Breast epithelium (tissue), 4 donors: ENCODE data around the gene SIN3B. TPM values are rescaled to one million over a fixed set of nuclear protein-coding genes. Genes with fewer than 3 reads are reported as not detected.

ENCODE experiments used
- DNase-seq, 2 donors: peaks; one replicate each; pipeline ENCODE4 v3.0.0-alpha.2; 2019; ENCODE audit warnings: low spot score in 2 of 2
- H3K27ac ChIP-seq, 2 donors: fragments of 200-600 bp; sonication (generic) in 1 of 2; one replicate each; pipeline ENCODE4 v1.5.1; 2016 to 2019; ENCODE audit warnings: mild to moderate bottlenecking in 1 of 2
- H3K27me3 ChIP-seq, 2 donors: fragments of 200-600 bp; sonication (generic) in 1 of 2; one replicate each; pipeline versions ENCODE4 v1.5.1 to v1.6.0; 2017 to 2019; ENCODE audit warnings: control low read depth in 1 of 2, mild to moderate bottlenecking in 1 of 2
- H3K36me3 ChIP-seq: fragments of 200-600 bp; one replicate; pipeline ENCODE4 v1.5.1; 2019
- H3K4me1 ChIP-seq, 2 donors: fragments of 200-600 bp; sonication (generic); one replicate each; pipeline ENCODE4 v1.5.1; 2016 to 2019; ENCODE audit warnings: control low read depth in 1 of 2
- H3K4me3 ChIP-seq, 3 donors: fragments of 200-600 bp; sonication (generic); 1 replicate in 2 of 3; 2 replicates in 1 of 3; pipeline ENCODE4 v1.5.1; 2016 to 2019; ENCODE audit warnings: mild to moderate bottlenecking in 3 of 3, moderate library complexity in 2 of 3
- H3K9me3 ChIP-seq, 2 donors: fragments of 200-600 bp; sonication (generic) in 1 of 2; one replicate each; pipeline ENCODE4 v1.5.1; 2016 to 2019; ENCODE audit warnings: control low read depth in 1 of 2
- CTCF ChIP-seq, 3 donors: fragments of 450-650 bp; IDR thresholded peaks; one replicate each; pipeline ENCODE4 v1.5.1; 2016 to 2017; ENCODE audit warnings: antibody characterized with exemption in 3 of 3, mild to moderate bottlenecking in 3 of 3, moderate library complexity in 3 of 3
- POLR2A ChIP-seq: fragments of 450-650 bp; IDR thresholded peaks from one replicate; pipeline ENCODE4 v1.6.1; 2016; ENCODE audit warnings: antibody characterized with exemption, mild to moderate bottlenecking, moderate library complexity
- POLR2AphosphoS5 ChIP-seq, 3 donors: sonication (generic); formaldehyde crosslinking; IDR thresholded peaks; one replicate each; pipeline ENCODE4 v1.6.1; 2017; ENCODE audit warnings: antibody characterized with exemption in 3 of 3
- intact Hi-C: fragments of 100-400 bp; cut with DNase I; formaldehyde crosslinking; loops from one replicate; pipeline ENCODE4 v1.15.1; 2023; ENCODE audit warnings: low total_unique reads
- total RNA-seq, 3 donors: library from RNA; depleted of rRNA; stranded (reverse); fragments of >200 nt; gene quantifications; one replicate each; pipeline ENCODE4 v1.1.0, GENCODE V29; 2016

Gene SIN3B
- total RNA-seq, 3 donors from 2014 or later, result 43.2 to 88.5 (median 48.1) TPM

GRCh38 chr19:16807549-16808284, 21.5 kb upstream of the SIN3B start:
- no peaks in the 10 kb centered on the region for H3K36me3 ChIP-seq
- no peaks in the 10 kb centered on the region for H3K4me1 ChIP-seq
- H3K4me3 ChIP-seq, result no peak overlapping the region
- intact Hi-C loops, result no loop called here
- H3K27me3 ChIP-seq, result no peaks in the 10 kb centered on the region
- peaks cover 2 to 3% of the 10 kb centered on the region in 2 donors for H3K9me3 ChIP-seq
- no peak for TF ChIP-seq POLR2A
- no peak for TF ChIP-seq POLR2AphosphoS5 (IDR thresholded peaks at IDR 0.05)
- TF ChIP-seq CTCF (IDR thresholded peaks at IDR 0.05), result no peak
- DNase-seq, result no peak
- no peak overlapping the region for H3K27ac ChIP-seq

GRCh38 chr19:16814526-16815100, 14.6 kb upstream of the SIN3B start:
- no peaks in the 10 kb centered on the region for H3K27me3 ChIP-seq

GRCh38 chr19:16820056-16820455, 9.1 kb upstream of the SIN3B start:
- DNase-seq, result no peak
- Histone ChIP-seq H3K4me3 (no peak overlapping the region), H3K27me3 (no peaks in the 10 kb centered on the region), H3K9me3 (peaks cover 6 to 16% of the 10 kb centered on the region in 2 donors), H3K36me3 (no peaks in the 10 kb centered on the region), H3K4me1 (no peaks in the 10 kb centered on the region), H3K27ac (no peak overlapping the region)
- intact Hi-C loops, result no loop called here
- no peak for TF ChIP-seq CTCF (IDR thresholded peaks at IDR 0.05)
- TF ChIP-seq POLR2A, result no peak
- TF ChIP-seq POLR2AphosphoS5 (IDR thresholded peaks at IDR 0.05), result no peak

More at GRCh38 chr19:16814526-16815100, 14.6 kb upstream of the SIN3B start:
- TF ChIP-seq POLR2A (no peak), CTCF (IDR thresholded peaks at IDR 0.05) (no peak), POLR2AphosphoS5 (IDR thresholded peaks at IDR 0.05) (no peak)
- Histone ChIP-seq H3K27ac (no peak overlapping the region), H3K36me3 (no peaks in the 10 kb centered on the region), H3K4me3 (no peak overlapping the region), H3K4me1 (no peaks in the 10 kb centered on the region), H3K9me3 (peaks cover 28 to 42% of the 10 kb centered on the region in 2 donors)
- intact Hi-C loops, result no loop called here
- DNase-seq, result no peak

- DNase-seq, result no peak
- Histone ChIP-seq H3K4me3 (no peak overlapping the region), H3K36me3 (no peaks in the 10 kb centered on the region), H3K4me1 (peaks cover 5 to 9% of the 10 kb centered on the region in 2 donors), H3K9me3 (peaks cover 0 to 6% of the 10 kb centered on the region in 2 donors), H3K27ac (no peak overlapping the region), H3K27me3 (no peaks in the 10 kb centered on the region)
- no peak for TF ChIP-seq POLR2AphosphoS5 (IDR thresholded peaks at IDR 0.05)
- TF ChIP-seq CTCF (IDR thresholded peaks at IDR 0.05), result no peak
- TF ChIP-seq POLR2A, result no peak
- intact Hi-C loops, result no loop called here
Observed at GRCh38 chr19:16821081-16821480, 8.1 kb upstream of the SIN3B start.

GRCh38 chr19:16822648-16823047, 6.5 kb upstream of the SIN3B start:
- no peak for TF ChIP-seq CTCF (IDR thresholded peaks at IDR 0.05)
- no peak for TF ChIP-seq POLR2A
- TF ChIP-seq POLR2AphosphoS5 (IDR thresholded peaks at IDR 0.05), result no peak
- H3K27me3 ChIP-seq, result no peaks in the 10 kb centered on the region

More at GRCh38 chr19:16822648-16823047, 6.5 kb upstream of the SIN3B start:
- no peak for DNase-seq
- H3K27ac ChIP-seq, result no peak overlapping the region
- intact Hi-C loops, result no loop called here
- H3K36me3 ChIP-seq, result no peaks in the 10 kb centered on the region
- H3K4me1 ChIP-seq, result peaks cover 5 to 9% of the 10 kb centered on the region in 2 donors
- no peak overlapping the region for H3K4me3 ChIP-seq
- H3K9me3 ChIP-seq, result no peaks in the 10 kb centered on the region
